LNCaP clone FGC (cell line): ENCODE results near the gene LPAR2.

Experiments used
- DNase-seq: peaks from one replicate; pipeline ENCODE4 v3.0.0-alpha.2; 2011; ENCODE audit warnings: low read depth
- H3K4me3 ChIP-seq: 2 replicates; pipeline ENCODE4 v1.5.1; 2011; ENCODE audit warnings: mild to moderate bottlenecking, low read depth, low read length, control low read depth
- CTCF ChIP-seq: IDR thresholded peaks from 2 replicates; pipeline ENCODE4 v1.5.1; 2012; ENCODE audit warnings: mild to moderate bottlenecking; ENCODE audit not compliant: control insufficient read depth, insufficient read depth; ENCODE audit errors: extremely low read depth

LPAR2 gene

DNA sequence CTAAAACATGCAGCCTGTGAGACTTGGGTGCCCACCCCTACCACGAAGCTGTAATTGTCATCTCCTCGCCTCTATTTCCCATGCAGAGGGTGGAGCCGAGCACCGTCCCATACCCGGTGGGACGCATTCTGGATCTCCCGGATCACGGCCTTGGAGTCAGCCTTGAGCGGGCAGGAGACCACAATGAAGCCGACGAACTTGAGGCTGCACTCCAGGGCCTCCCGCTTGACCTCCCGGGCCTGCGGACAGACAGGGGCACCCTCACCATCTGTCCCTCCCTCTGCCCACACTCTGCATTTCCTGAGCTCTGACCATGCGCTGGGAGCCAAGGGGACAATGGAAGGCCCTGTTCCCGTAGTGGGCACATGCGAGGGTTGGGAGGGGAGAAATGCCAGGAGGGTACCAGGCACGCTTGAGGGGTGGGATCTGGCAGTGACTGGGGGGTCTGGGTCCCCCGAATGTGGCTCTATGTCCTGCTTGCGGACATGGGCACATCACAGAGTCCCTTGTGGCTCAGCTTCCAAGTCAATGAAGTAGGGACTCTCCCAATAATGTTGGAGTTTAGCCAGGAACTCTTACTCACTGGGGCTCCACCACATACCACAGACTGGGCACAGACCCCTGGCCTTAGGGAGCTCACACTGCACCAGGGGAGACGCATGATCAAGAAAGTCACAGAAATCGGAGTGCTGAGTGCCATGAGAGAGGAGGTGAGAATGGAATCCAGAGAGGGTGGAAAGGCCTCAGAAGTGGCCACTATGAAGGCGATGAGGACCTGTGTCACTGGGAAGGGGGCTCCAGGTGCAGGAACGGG, 24.7 kb upstream of the LPAR2 start:
- H3K4me3 ChIP-seq = no peak overlapping the region
- no peak for TF ChIP-seq CTCF
- no peak for DNase-seq

DNA sequence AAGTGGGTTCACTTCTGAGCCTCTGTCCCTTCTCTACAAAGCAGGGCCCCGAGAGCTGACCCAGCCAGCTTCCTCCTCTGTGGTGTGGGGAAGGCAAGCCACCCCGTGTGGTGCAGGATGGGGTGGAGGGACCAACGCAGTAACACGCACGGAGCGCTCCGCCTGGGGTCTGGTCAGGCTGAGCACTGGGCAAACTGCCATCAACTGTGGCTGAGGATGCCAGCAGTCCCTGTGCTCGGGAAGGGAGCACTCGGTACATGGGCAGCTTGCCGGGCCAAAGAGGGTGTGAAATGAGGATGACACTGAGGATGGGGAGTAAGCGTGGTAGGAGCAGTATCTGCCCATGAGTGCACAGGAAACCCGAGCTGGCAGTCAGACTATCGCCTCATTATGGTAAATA, 23.1 kb upstream of the LPAR2 start:
- no peak for DNase-seq
- TF ChIP-seq CTCF = no peak

DNA sequence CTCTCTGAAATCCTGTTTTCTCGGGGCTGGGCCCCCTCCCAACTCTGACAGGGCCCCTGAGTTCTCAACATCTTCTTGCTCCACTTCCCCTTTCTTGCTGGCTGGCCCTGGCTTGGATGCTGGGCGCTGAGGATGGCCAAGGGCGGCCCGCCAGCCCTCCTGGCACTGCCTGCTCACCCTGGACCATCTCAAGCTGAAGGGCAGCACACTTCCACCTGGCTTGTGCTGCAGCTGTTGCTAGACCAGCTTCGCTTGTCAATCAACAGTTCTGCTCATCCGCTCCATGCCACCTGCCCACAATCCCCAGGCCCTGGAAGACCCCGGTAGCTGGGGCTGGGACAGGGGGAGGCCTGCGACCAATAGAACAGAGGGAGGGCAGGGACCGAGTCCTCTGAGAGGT, 22.3 kb upstream of the LPAR2 start:
- no peak for DNase-seq
- no peak overlapping the region for H3K4me3 ChIP-seq
- TF ChIP-seq CTCF = no peak

More for the DNA sequence above, 23.1 kb upstream of the LPAR2 start:
- H3K4me3 ChIP-seq = no peak overlapping the region

DNA sequence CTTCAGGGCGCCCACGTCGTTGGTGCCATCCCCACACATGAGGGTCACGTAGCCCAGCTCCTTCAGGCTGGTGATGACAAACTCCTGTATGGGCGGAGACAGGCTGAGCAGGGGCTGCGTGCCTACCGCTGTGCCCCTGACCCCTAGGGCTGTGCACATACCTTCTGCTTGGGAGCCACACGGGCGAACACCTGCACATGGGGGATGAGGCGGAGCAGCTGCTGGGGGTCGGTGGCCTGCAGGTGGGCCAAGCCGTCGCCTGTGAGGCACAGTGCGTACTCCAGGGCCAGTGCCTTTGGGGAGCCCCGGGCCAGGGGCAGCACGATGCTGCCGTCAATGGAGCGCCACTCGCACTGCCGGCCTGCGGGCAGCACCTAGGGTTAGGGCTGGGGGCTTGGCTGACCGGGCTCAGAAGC, 21.6 kb upstream of the LPAR2 start:
- DNase-seq = no peak
- no peak for TF ChIP-seq CTCF
- no peak overlapping the region for H3K4me3 ChIP-seq

GRCh38 chr19:19649155-19649554, 21.1 kb upstream of the LPAR2 start:
- no peak for DNase-seq
- no peak for TF ChIP-seq CTCF
- no peak overlapping the region for H3K4me3 ChIP-seq

DNA sequence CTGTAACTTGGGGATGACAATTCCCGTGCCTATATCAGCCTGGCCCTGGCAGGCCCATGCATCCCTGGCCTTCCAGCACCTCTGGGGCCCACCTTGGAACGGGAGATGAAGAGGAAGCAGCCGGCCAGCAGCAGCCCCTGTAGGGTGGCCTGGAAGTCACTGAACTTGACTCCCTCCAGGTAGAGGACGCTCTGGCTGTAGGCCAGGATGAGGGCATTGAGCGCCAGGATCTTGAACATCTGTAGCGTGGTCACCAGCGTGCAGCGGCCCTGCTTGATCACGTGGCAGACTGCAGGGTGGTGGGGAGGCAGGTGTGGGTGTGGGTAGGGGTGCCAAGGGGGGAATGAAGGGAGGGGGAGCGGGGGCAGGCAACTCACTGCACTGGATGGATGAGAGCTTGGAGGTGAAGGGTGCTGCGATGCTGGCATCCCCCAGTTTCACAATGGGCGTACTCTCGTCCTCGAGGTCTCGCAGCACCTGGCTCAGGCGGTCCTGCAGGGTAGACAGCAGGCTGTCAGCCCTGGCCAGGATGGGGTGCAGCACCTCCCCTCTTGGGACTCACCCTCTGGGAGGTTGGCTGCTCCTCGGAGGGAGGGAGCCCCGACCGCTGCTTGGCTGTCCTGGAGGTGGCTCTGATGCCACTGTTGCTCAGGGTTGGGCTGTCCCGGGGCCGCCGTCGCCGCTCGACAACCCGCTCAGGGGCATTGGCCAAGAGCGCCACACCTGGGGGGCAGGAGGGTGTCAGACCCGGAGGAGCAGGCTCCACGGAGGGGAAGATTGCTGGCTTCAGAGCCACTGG, 19.2 kb upstream of the LPAR2 start:
- H3K4me3 ChIP-seq = no peak overlapping the region
- TF ChIP-seq CTCF = no peak
- DNase-seq = no peak
